Measurements from ENCODE around the gene PRPSAP1.

The PRPSAP1 gene

DNA sequence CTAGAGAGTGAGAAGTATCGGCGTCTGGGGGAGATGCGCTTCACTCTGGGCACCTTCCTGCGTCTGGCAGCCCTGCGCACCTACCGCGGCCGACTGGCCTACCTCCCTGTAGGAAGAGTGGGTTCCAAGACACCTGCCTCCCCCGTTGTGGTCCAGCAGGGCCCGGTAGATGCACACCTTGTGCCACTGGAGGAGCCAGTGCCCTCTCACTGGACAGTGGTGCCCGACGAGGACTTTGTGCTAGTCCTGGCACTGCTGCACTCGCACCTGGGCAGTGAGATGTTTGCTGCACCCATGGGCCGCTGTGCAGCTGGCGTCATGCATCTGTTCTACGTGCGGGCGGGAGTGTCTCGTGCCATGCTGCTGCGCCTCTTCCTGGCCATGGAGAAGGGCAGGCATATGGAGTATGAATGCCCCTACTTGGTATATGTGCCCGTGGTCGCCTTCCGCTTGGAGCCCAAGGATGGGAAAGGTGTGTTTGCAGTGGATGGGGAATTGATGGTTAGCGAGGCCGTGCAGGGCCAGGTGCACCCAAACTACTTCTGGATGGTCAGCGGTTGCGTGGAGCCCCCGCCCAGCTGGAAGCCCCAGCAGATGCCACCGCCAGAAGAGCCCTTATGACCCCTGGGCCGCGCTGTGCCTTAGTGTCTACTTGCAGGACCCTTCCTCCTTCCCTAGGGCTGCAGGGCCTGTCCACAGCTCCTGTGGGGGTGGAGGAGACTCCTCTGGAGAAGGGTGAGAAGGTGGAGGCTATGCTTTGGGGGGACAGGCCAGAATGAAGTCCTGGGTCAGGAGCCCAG lies 33.5 kb upstream of the PRPSAP1 start:
- no peak overlapping the region for H3K4me3 ChIP-seq (ENCODE audit: low read depth, low read length)
- DNase-seq (ENCODE audit: low read depth), result no peak
- TF ChIP-seq, protein P1, sequence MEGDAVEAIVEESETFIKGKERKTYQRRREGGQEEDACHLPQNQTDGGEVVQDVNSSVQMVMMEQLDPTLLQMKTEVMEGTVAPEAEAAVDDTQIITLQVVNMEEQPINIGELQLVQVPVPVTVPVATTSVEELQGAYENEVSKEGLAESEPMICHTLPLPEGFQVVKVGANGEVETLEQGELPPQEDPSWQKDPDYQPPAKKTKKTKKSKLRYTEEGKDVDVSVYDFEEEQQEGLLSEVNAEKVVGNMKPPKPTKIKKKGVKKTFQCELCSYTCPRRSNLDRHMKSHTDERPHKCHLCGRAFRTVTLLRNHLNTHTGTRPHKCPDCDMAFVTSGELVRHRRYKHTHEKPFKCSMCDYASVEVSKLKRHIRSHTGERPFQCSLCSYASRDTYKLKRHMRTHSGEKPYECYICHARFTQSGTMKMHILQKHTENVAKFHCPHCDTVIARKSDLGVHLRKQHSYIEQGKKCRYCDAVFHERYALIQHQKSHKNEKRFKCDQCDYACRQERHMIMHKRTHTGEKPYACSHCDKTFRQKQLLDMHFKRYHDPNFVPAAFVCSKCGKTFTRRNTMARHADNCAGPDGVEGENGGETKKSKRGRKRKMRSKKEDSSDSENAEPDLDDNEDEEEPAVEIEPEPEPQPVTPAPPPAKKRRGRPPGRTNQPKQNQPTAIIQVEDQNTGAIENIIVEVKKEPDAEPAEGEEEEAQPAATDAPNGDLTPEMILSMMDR (IDR thresholded peaks at IDR 0.05; ENCODE audit: low read depth, low read length, missing control alignments), result no peak

DNA sequence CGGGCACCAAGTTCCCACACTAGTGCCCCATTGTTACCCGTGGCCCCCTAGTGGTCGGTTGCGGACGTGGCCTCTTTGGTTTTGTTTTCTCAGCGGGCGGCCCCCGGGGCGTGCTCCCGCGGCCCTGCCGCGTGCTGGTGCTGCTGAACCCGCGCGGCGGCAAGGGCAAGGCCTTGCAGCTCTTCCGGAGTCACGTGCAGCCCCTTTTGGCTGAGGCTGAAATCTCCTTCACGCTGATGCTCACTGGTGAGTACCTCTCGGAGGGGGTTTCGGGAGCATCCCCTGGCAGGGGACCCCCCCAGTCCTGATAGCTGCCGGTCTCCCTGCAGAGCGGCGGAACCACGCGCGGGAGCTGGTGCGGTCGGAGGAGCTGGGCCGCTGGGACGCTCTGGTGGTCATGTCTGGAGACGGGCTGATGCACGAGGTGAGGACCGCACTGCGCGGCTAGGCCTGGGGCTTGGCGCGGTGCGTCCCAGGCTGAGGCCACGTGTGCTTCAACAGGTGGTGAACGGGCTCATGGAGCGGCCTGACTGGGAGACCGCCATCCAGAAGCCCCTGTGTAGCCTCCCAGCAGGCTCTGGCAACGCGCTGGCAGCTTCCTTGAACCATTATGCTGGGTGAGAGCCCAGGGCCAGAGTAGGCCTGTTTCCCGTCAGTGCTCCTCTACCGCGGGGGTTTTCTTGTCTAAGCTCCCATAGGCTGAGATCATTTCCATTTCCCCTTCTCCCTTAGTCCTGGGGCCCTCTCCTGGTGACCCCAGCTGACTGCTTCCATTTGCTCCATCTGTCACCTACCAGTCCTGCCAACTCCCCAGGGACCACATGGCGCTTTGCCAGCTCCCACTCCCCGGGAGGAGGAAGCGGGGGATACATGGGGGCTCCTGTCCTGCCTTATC lies 32.4 kb upstream of the PRPSAP1 start:
- no peak for DNase-seq (ENCODE audit: low read depth)
- H3K4me3 ChIP-seq (ENCODE audit: low read depth, low read length), result no peak overlapping the region; the same call in 1 of the 2 replicates
- TF ChIP-seq, protein P1 (IDR thresholded peaks at IDR 0.05; ENCODE audit: low read depth, low read length, missing control alignments), result peak; percentile 88

DNA sequence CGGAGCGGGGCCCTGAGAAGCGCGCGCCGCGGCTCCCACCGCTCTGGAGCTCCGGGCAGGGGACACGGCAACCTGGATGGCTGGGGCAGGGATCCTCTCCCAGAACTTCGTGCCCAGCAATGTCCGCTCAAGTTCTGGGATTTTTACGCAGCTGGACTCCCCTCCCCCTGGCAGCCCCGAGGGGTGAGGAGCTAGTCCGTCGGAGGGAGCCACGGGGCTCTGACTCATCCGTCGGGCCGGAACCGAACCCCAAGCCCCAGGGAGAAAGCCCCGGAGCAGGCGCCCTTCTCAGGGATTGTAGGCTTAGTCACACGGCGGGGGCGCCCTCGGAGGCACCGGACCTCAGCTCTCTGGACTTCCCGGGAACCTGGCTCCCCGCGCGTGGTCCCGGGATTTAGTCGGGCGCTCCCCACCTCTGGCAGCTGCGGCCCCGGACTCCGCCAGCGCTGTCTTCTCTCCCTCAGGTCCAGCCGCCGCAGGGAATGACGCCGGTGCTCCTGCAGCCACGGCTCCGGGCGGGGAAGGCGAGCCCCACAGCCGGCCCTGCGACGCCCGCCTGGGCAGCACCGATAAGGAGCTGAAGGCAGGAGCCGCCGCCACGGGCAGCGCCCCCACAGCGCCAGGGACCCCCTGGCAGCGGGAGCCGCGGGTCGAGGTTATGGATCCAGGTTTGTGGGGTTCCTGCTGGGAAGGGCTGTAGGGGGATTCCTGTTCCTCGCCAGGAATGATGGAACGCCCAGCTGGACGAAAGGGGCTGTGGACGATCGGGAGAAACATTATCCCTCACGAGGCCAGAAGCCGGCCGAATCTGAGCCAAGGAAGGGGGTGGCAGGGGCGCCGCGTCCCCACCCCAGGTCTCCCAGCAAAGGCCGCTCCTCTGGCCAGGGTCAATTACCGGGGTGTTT lies 31.5 kb upstream of the PRPSAP1 start:
- TF ChIP-seq, protein P1 (IDR thresholded peaks at IDR 0.05; ENCODE audit: low read depth, low read length, missing control alignments), result no peak
- no peak for DNase-seq (ENCODE audit: low read depth)
- peak overlapping the region; percentile 72 for H3K4me3 ChIP-seq (ENCODE audit: low read depth, low read length)

DNA sequence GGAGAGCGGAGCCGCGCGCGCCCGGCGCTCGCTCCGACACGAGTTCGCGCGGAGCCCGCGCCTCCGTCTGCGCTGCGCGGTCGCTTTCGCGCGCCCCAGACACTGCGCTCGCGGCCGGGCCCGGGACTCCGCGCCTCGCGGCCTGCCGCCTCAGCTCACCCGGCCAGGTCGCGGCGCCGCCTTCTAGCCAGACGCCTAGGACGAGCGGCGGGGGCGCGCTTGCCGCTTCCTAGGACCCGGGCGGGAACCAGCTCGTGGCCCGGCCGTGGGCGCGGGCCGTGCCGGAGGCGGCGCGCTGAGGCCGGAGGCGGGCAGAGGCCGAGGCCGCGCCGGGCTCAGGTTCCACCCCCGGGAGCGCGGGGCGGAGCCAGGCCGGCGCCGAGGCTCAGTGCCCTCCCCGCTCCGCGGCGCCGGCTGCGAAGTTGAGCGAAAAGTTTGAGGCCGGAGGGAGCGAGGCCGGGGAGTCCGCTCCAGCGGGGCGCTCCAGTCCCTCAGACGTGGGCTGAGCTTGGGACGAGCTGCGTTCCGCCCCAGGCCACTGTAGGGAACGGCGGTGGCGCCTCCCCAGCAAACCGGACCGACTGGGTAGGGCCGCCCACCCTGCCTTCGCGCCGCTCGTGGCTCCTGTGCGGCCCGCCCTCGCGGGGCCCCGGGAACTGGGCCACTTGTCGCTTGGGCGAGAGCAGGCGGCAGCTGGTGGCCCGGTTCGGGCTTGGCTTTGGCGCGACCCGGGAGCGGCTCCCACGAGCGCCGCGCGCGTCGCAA lies 30.7 kb upstream of the PRPSAP1 start, which contains the start of gene SPHK1:
TSS of gene SPHK1 (plus strand) at position 388 of the 765 bp plus-strand sequence. CDS start 1,036 bp downstream, outside the sequence.
- no peak for DNase-seq (ENCODE audit: low read depth)
- H3K4me3 ChIP-seq (ENCODE audit: low read depth, low read length), result peak within 1 kb of the TSS; percentile 72
- TF ChIP-seq, protein P1 (IDR thresholded peaks at IDR 0.05; ENCODE audit: low read depth, low read length, missing control alignments), result no peak

DNA sequence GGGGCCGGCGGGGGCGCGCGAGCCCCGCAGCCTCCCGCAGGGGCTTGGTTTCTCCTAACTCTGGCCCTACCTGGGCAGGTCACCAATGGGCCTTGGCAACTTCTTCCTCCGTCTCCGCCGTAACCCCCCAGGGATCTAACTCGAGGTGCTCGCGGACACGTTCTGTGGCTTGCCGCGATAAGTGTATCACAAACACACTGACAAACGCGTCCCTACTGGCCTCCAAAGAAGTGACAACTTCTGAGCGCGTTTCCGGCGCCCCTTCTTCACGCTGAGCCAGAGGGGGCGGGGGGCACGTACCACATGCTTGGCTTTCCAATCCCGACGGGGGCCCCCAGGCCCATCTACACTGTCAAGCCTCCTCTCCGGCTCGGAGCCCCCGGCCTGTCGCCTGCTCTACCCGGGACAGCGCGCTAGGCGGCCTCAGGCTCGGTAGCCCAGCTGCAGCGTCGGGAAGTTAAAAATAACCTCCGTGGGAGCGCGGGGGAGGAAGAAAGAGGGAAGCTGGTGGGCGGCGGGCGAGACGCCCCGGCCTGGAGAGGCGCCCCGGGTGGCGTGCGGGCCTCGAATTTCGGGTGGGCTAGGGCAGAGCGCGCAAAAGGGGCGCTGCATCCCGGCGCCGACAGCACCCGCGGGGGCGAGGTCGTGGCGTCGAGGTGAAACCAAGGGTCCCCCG lies 30.0 kb upstream of the PRPSAP1 start:
- TF ChIP-seq, protein P1 (IDR thresholded peaks at IDR 0.05; ENCODE audit: low read depth, low read length, missing control alignments), result no peak
- H3K4me3 ChIP-seq (ENCODE audit: low read depth, low read length), result peak overlapping the region; percentile 72
- no peak for DNase-seq (ENCODE audit: low read depth)
